Activated gamma-delta T cell (primary cell): Measurements from ENCODE around the gene CCDC15.
"Not testable (repeated sequence)": the region's sequence is repeated elsewhere in the genome, so short reads cannot be mapped to it uniquely, and the experiment has no call there.

ENCODE experiments used
- DNase-seq: peaks from one replicate; lab custom pipeline; 2025; lab: John Stamatoyannopoulos, UW

CCDC15 gene

DNA sequence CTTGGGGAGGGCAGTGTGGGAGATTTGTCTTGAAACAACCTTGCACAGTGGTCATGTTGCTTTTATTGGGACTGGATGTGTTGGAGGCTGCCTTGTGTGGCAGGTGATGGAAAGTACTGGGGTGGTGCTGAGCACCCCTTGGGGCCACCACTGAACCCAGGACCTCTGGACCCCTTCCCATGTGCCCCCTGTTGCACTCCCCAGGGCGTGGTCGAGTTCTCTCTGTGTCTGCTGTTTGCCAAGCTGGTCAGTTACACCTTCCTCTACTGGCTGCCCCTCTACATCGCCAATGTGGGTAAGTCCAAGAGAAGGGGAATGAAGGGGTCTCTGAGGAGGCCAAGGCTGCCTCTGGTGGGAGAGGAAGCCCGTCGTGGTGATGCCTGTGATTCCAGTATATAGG lies 128.0 kb downstream of the CCDC15 start:
- DNase-seq: no peak

GRCh38 chr11:125082611-125083311 lies 128.8 kb downstream of the CCDC15 start:
- DNase-seq: no peak

DNA sequence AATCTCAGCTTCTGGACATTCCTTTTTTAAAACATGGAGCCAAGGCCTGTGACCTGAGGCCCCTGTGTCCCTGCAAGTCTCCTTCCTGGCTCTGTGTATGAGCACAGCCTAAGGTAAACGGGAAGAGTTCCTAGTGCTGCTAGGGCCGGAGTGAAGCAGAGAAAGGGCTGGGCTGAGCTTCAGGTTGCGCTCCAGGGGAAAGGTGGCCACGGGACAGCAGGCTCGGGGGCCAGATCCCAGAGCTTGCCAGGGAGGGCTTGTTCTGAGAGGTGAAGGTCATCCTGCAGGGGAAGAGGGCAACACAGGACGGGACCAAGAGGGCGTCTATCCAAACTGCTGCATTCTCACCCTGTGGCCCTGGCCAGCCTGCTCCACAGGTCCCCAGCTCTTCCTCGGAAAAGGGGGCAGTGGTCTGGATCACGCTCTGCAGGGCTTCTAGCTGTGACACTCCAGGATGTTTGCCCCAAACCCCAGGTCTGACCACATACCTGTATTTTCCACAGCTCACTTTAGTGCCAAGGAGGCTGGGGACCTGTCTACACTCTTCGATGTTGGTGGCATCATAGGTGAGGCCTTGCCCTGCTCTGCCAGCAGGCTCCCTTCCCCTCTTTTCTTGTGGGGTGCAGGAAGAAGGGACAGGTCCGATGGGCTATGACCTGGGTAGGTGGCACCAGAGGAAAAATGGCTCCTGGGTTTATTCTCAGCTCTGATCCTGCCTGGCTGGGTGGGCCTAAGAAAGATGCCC lies 129.5 kb downstream of the CCDC15 start:
- DNase-seq: no peak

GRCh38 chr11:125084057-125084416 lies 130.0 kb downstream of the CCDC15 start:
- DNase-seq: no peak

GRCh38 chr11:125084761-125085231 lies 130.8 kb downstream of the CCDC15 start:
- DNase-seq: no peak

GRCh38 chr11:125085301-125086081 lies 131.5 kb downstream of the CCDC15 start:
- DNase-seq: no peak

DNA sequence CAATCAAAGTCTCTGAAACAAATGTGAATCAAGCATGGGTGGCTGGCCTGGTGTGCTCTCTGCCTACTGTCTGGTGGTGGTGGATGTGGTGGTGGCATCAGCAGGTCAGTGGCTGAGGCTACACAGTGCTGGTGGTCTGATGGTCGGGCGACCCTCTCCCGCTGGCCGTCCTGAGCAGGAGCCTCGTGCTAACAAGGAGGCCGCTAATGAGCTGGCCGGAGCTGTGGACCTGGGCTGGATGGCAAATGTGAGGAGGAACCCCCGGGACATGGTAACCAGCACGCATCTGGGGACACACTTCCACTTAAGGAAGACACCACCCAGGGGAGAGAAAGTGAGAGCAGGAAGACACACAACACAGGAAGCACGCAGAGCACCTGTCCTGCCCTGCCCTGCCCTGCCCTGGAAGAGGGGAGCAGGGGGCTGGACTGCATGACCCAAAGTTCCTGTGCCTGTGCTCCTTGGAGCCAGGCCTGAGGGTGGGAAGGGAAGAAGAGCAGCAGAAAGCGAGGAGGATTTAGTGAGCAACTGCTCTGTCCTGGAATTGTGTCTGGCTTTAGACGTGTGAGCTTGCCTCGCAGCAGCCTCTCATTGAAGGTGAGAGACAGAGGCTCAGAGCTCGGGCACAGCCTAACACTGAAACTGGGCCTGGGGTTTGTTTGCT lies 132.8 kb downstream of the CCDC15 start:
- no peak for DNase-seq

- no peak for DNase-seq
Observed at GRCh38 chr11:125088123-125088522, 134.1 kb downstream of the CCDC15 start.

DNA sequence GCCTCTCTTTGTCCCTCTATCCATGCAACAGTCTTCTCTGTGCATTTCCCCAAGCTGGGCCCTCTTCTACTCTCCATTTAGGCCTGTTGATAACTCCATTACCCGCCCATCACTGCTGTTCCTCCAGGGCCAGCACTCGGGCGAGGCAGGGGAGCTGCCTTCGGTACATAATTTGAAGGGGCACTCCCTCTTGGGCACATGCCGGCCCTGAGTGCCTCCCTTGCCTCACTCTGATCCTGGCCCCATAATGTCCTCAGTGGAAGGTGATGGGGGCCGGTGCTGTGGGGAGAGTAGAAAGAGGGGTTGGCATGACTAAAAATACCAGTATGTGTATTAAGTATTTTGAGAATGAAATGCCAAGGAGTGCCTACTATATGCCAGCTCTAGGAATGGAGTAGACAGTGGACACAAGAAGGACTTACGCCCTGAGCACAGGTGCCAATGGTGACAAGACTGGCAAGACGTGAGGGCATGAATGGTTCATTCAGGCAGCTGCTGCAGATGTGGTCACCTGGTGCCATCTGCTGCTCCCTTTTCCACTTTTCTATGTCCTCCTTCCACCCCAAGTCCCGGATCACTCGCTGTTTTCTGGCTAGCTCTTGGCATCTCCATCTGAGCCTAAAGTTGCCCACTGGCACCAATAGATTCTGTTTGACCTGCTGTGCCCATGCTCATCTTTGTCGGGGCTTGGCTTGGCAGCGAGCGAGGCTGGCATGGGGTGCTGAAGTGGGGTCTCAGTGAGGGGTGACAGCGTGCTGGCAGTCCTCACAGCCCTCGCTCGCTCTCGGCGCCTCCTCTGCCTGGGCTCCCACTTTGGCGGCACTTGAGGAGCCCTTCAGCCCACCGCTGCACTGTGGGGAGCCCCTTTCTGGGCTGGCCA lies 134.8 kb downstream of the CCDC15 start:
- no peak for DNase-seq

DNA sequence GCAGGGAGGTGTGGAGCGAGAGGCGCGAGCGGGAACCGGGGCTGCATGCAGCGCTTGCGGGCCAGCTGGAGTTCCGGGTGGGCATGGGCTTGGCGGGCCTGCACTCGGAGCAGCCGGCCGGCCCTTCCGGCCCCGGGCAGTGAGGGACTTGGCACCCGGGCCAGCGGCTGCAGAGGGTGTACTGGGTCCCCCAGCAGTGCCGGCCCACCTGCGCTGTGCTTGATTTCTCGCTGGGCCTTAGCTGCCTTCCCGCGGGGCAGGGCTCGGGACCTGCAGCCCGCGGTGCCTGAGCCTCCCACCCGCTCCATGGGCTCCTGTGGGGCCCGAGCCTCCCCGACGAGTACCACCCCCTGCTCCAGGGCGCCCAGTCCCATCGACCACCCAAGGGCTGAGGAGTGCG lies 135.5 kb downstream of the CCDC15 start:
- not testable (repeated sequence) for DNase-seq

GRCh38 chr11:125090151-125090550 lies 136.1 kb downstream of the CCDC15 start:
- DNase-seq: not testable (repeated sequence)

- DNase-seq: no peak
Observed at GRCh38 chr11:125090816-125091215, 136.8 kb downstream of the CCDC15 start.
